ENCODE results near the gene TMEM141. TPM values are rescaled to one million over a fixed set of nuclear protein-coding genes. Genes with fewer than 3 reads are reported as not detected.

TMEM141 gene
- total and polyA plus RNA-seq, 2 donors (not counting 3 experiments of a cell fraction or from before 2014, with no cell fraction given), result 43.2 to 146 TPM

DNA sequence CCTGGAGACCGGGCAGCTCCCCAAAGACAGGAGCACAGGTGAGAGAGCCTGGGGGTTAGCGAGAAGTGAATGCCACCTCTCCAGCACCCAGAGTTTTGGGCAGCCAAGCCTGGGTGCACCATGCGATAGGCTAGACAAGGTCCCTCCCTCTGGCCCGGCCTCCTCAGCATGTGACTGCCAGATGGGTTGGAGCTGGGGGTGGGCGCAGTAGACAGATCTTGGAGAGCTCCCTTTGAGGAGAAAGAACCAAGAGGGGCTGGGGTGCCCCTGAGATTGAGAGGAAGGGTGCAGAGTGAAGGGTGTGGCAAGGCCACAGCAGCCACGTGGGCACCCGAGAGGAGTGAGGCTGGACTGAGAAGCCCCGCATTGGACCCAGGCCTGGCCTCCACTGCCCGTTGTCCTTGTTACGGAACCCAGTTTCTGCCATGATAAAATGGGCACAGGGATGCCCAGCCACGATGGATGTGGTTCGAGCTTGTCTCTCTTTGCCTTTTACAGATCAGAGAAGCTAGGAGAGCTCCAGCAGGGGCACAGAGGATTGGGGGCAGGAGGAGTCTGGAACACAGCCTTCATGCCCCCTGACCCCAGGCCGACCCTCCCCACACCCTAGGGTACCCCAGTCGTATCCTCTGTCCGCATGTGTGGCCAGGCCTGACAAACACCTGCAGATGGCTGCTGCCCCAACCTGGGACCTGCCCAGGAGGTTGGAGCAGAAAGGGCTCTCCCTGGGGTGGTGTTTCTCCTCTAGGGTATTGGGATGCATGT lies 1.4 kb downstream of the TMEM141 start:
- H3K4me2 ChIP-seq (ENCODE audit: insufficient read depth, low read length), result no peak overlapping the region
- peaks cover 0 to 2% of the 10 kb centered on the region in 2 experiments for H3K36me3 ChIP-seq (ENCODE audit: control insufficient read depth in 2 of 2, extremely low read depth in 1 of 2, insufficient read depth in 2 of 2, low read length in 2 of 2)
- H3K9ac ChIP-seq (replicated peaks; ENCODE audit: extremely low read depth, insufficient read depth, low read length), result no peak overlapping the region
- no peak for DNase-seq (ENCODE audit: low read depth, low spot score)
- CTCF ChIA-PET, result interaction anchor here (1.1 to 2.0 kb wide), 4 partner anchors 9 to 18 kb away, joined by 3 to 8 read pairs (median 5); partner anchors contain the start of gene RABL6
- H4K20me1 ChIP-seq (replicated peaks; ENCODE audit: control insufficient read depth, extremely low read depth, insufficient read depth, low read length), result no peaks in the 10 kb centered on the region
- dilution Hi-C loops (cut with MboI; ENCODE audit: extremely low pct_ligation_motif_present, low sequenced_read_pairs), result no loop called here
- POLR2A ChIA-PET, result no interaction called here
- peaks cover 1% of the 10 kb centered on the region for H3K79me2 ChIP-seq (ENCODE audit: control insufficient read depth, insufficient read depth, low read length)
- H3K4me1 ChIP-seq (ENCODE audit: control insufficient read depth, extremely low read depth, insufficient read depth, low read length), result peaks cover 7% of the 10 kb centered on the region
- no TSS peak for BruUV-seq (replicated peaks)
- no peak for FAIRE-seq
- no peak overlapping the region for H3K4me3 ChIP-seq (replicated peaks in 1 of 3; ENCODE audit: insufficient read depth in 1 of 3, low read depth in 1 of 3, low read length in 3 of 3)
- no peak overlapping the region for H3K27ac ChIP-seq (ENCODE audit: insufficient read depth, low read depth, low read length)
- peaks cover 6 to 7% of the 10 kb centered on the region in 2 experiments for H3K27me3 ChIP-seq (ENCODE audit: control insufficient read depth in 2 of 2, insufficient read depth in 2 of 2, low read length in 2 of 2)
- TF ChIP-seq MAX (IDR thresholded peaks at IDR 0.05; ENCODE audit: insufficient read depth, insufficient read length) (no peak), POLR2A (IDR thresholded peaks at IDR 0.05; ENCODE audit: low read depth, low read length) (no peak), FOS (IDR thresholded peaks at IDR 0.05; ENCODE audit: borderline replicate concordance, insufficient read depth, low read length) (no peak), EZH2 (IDR thresholded peaks at IDR 0.05; ENCODE audit: borderline replicate concordance, low read depth, low read length, severe bottlenecking) (no peak), POLR2AphosphoS5 (IDR thresholded peaks at IDR 0.05; ENCODE audit: insufficient read depth, low read depth, low read length) (no peak), GATA2 (IDR thresholded peaks at IDR 0.05; ENCODE audit: insufficient read depth, insufficient read length, low read depth, low read length) (no peak), JUN (IDR thresholded peaks at IDR 0.05; ENCODE audit: borderline replicate concordance, insufficient read depth, insufficient read length, low read depth) (no peak), MYC (IDR thresholded peaks at IDR 0.05; ENCODE audit: low read depth, low read length) (no peak)
- TF ChIP-seq, protein P1, sequence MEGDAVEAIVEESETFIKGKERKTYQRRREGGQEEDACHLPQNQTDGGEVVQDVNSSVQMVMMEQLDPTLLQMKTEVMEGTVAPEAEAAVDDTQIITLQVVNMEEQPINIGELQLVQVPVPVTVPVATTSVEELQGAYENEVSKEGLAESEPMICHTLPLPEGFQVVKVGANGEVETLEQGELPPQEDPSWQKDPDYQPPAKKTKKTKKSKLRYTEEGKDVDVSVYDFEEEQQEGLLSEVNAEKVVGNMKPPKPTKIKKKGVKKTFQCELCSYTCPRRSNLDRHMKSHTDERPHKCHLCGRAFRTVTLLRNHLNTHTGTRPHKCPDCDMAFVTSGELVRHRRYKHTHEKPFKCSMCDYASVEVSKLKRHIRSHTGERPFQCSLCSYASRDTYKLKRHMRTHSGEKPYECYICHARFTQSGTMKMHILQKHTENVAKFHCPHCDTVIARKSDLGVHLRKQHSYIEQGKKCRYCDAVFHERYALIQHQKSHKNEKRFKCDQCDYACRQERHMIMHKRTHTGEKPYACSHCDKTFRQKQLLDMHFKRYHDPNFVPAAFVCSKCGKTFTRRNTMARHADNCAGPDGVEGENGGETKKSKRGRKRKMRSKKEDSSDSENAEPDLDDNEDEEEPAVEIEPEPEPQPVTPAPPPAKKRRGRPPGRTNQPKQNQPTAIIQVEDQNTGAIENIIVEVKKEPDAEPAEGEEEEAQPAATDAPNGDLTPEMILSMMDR (IDR thresholded peaks at IDR 0.05; ENCODE audit: extremely low read depth in 1 of 2, insufficient read depth in 1 of 2, low read depth in 1 of 2, low read length in 2 of 2), result no peak
- no peak overlapping the region for H2AFZ ChIP-seq (ENCODE audit: low read depth, low read length)
- H3K9me3 ChIP-seq (replicated peaks; ENCODE audit: control insufficient read depth, insufficient read depth, low read length), result no peaks in the 10 kb centered on the region
- no peaks in the 10 kb centered on the region for H3K9me1 ChIP-seq (replicated peaks; ENCODE audit: control insufficient read depth, extremely low read depth, insufficient read depth, low read length)
- intact Hi-C loops (cut with micrococcal nuclease), result loop anchor here (5.0 kb wide), 3 partner anchors 55 to 95 kb away; partner anchors contain the start of genes PHPT1 and TRAF2

Measured in endothelial cell of umbilical vein (primary cell).